ENCODE results near the gene ARHGEF4.

The ARHGEF4 gene

GRCh38 chr2:130947967-130948366, 111.3 kb downstream of the ARHGEF4 start:
- Mint-ChIP-seq H3K4me3 (no peak overlapping the region), H3K9me3 (peaks cover 15% of the 10 kb centered on the region), H3K27ac (no peak overlapping the region), H3K27me3 (peaks cover 7% of the 10 kb centered on the region), H3K4me1 (no peaks in the 10 kb centered on the region), H3K36me3 (no peaks in the 10 kb centered on the region)
- ATAC-seq (ENCODE audit: low read depth) (no peak), DNase-seq (ENCODE audit: low spot score in 2 of 2) (no peak)

- Mint-ChIP-seq H3K27me3 (peaks cover 7% of the 10 kb centered on the region), H3K36me3 (no peaks in the 10 kb centered on the region), H3K27ac (no peak overlapping the region), H3K9me3 (peaks cover 10% of the 10 kb centered on the region), H3K4me3 (no peak overlapping the region), H3K4me1 (no peaks in the 10 kb centered on the region)
- DNase-seq (ENCODE audit: low spot score in 2 of 2) (no peak), ATAC-seq (ENCODE audit: low read depth) (no peak)
Observed at GRCh38 chr2:130949954-130950353, 113.2 kb downstream of the ARHGEF4 start.

DNA sequence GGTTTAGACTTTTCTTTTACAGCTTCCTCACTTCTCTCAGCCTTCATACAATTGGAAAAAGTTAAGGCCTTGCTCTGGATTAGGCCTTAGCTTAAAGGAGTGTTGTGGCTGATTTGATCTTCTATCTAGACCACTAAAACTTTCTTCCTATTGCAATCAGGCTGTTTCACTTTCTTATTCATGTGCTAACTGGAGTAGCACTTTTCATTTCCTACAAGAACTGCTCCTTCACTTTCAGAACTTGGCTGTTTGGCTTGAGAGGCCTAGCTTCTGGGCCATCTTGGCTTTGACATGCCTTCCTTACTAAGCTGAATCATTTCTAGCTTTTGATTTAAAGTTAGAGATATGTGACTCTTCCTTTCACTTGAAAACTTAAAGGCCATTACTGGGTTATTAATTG, 114.3 kb downstream of the ARHGEF4 start:
- H3K9me3 Mint-ChIP-seq, result peaks cover 11% of the 10 kb centered on the region
- no peak for DNase-seq (ENCODE audit: low spot score in 2 of 2)
- peaks cover 7% of the 10 kb centered on the region for H3K27me3 Mint-ChIP-seq
- no peak for ATAC-seq (ENCODE audit: low read depth)
- H3K36me3 Mint-ChIP-seq, result peaks cover 2% of the 10 kb centered on the region
- H3K4me1 Mint-ChIP-seq, result no peaks in the 10 kb centered on the region
- H3K4me3 Mint-ChIP-seq, result no peak overlapping the region
- H3K27ac Mint-ChIP-seq, result no peak overlapping the region

GRCh38 chr2:130954873-130955272, 118.2 kb downstream of the ARHGEF4 start:
- H3K4me3 Mint-ChIP-seq, result no peak overlapping the region
- ATAC-seq (ENCODE audit: low read depth) (no peak), DNase-seq (ENCODE audit: low spot score in 2 of 2) (no peak)
- peaks cover 10% of the 10 kb centered on the region for H3K27me3 Mint-ChIP-seq
- no peak overlapping the region for H3K27ac Mint-ChIP-seq
- H3K9me3 Mint-ChIP-seq, result peaks cover 11% of the 10 kb centered on the region
- no peaks in the 10 kb centered on the region for H3K4me1 Mint-ChIP-seq
- peaks cover 2% of the 10 kb centered on the region for H3K36me3 Mint-ChIP-seq

DNA sequence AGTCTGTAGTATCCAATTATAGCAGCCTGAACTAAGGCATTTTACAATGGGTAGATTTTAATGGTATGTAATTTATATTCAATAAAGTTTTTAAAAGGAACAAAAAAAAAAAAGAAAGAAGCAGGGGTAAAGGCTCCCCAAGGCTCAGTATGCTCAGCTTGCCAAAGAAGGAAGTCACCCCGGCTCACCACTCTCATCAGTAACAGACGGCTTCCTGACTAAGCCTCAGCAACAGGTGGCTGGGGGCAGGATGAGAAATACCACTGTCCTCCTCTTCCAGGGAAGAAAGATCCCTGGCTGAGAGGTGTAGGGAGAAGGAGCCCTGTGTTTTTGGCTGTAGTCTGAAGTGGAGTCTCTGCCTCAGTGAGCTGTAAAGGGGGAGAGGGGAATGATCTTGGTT, 121.2 kb downstream of the ARHGEF4 start:
- H3K27ac Mint-ChIP-seq, result no peak overlapping the region
- DNase-seq (ENCODE audit: low spot score in 2 of 2), result no peak
- H3K9me3 Mint-ChIP-seq, result peaks cover 10% of the 10 kb centered on the region
- no peaks in the 10 kb centered on the region for H3K4me1 Mint-ChIP-seq
- peaks cover 2% of the 10 kb centered on the region for H3K36me3 Mint-ChIP-seq
- ATAC-seq (ENCODE audit: low read depth), result no peak
- H3K4me3 Mint-ChIP-seq, result no peak overlapping the region
- H3K27me3 Mint-ChIP-seq, result peaks cover 11% of the 10 kb centered on the region

DNA sequence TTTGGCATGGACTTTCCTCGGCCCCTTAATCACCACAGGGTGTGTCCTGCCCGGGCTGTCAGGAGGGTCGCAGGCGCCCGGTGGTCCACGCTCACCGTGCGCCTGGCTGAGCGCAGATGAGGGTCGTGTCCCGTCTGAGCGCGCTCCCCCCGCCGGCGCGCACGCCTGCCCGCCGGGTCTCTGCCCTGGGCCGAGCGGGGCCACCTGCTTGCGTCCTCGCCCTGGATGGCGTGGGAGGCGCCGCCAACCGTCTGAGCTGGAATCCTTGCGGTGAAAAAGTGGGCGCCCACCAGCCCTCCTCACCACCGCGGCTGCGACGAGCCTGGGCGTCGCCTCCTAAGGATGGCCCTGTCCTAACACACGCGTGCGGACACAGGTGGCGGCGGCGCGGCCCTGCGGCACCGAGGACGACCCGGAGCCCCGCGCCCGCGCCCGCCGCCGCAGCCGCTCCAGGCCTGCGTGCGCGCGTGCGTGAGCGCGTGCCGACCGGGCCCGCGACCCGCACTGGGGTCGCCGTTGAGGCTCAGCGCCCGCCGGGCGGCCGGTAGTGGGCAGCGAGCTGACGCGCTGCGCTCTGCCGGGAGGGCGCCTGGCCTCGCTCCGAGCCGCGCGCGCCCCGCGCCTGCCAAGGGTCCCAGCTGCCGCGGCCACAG, 126.6 kb downstream of the ARHGEF4 start:
- ATAC-seq (ENCODE audit: low read depth) (no peak), DNase-seq (ENCODE audit: low spot score in 2 of 2) (no peak)
- Mint-ChIP-seq H3K27me3 (peaks cover 28% of the 10 kb centered on the region), H3K9me3 (no peaks in the 10 kb centered on the region), H3K4me1 (peaks cover 3% of the 10 kb centered on the region), H3K27ac (no peak overlapping the region), H3K4me3 (no peak overlapping the region), H3K36me3 (no peaks in the 10 kb centered on the region)

- Mint-ChIP-seq H3K9me3 (no peaks in the 10 kb centered on the region), H3K36me3 (no peaks in the 10 kb centered on the region), H3K27ac (no peak overlapping the region), H3K4me1 (peaks cover 3% of the 10 kb centered on the region), H3K27me3 (peaks cover 28% of the 10 kb centered on the region), H3K4me3 (peak overlapping the region; percentile 55)
- ATAC-seq (ENCODE audit: low read depth), result no peak
- no peak for DNase-seq (ENCODE audit: low spot score in 2 of 2)
Observed at GRCh38 chr2:130963849-130964793, 127.4 kb downstream of the ARHGEF4 start.

DNA sequence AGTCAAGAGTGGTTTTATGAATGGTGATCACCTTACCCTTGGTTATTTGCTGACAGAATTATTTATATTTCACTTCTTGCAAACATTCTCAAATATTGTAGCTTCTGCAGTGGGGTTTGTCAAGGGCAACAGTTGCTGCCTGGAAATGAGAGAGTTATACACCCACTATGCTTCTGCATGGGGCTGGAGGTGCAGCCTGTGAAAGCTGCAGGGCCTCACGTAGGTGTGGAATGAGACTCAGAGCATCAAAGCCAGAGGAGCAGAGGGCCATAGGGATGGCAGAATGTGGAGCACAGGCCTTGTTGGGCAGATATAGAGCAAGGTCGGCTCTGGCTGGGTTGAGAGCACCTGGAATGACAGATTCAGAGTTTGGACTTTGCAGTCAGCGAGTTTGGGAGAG, 128.2 kb downstream of the ARHGEF4 start:
- no peak for DNase-seq (ENCODE audit: low spot score in 2 of 2)
- Mint-ChIP-seq H3K4me1 (peaks cover 3% of the 10 kb centered on the region), H3K9me3 (no peaks in the 10 kb centered on the region), H3K36me3 (no peaks in the 10 kb centered on the region), H3K27me3 (peaks cover 25% of the 10 kb centered on the region), H3K27ac (no peak overlapping the region), H3K4me3 (no peak overlapping the region)
- ATAC-seq (ENCODE audit: low read depth), result no peak

DNA sequence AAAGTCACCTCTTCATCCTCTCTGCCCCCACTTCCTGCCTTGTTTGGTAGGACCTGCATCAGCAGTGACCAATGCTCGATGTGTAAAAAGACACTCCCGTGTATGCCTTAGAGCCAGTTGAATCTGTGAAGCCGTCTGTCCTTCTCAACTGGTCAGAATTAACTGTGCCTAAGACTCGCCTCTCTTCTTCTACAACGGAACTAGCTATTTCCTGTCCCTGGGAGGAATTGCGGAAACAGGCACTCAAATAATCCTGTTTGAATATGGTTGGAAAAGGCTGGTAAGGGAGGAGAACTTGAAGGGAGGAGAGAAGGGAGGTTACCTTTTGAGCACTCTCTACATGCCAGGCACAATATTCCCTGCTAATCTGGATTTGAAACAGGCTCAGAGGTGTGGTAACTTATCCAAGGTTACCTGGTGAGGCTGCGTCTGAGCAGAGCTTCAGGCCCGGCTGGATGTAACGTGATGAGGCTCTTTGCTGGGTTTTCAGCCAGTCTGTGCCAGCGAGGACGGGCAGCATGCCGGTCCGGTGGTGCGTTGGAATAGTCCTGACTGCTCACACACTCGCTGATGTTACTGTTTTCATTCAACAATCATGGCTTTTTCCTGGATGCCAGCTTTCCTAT, 129.5 kb downstream of the ARHGEF4 start:
- DNase-seq (ENCODE audit: low spot score in 2 of 2), result no peak
- no peak overlapping the region for H3K4me3 Mint-ChIP-seq
- no peaks in the 10 kb centered on the region for H3K9me3 Mint-ChIP-seq
- peaks cover 3% of the 10 kb centered on the region for H3K4me1 Mint-ChIP-seq
- no peak for ATAC-seq (ENCODE audit: low read depth)
- H3K36me3 Mint-ChIP-seq, result no peaks in the 10 kb centered on the region
- no peak overlapping the region for H3K27ac Mint-ChIP-seq
- peaks cover 22% of the 10 kb centered on the region for H3K27me3 Mint-ChIP-seq

DNA sequence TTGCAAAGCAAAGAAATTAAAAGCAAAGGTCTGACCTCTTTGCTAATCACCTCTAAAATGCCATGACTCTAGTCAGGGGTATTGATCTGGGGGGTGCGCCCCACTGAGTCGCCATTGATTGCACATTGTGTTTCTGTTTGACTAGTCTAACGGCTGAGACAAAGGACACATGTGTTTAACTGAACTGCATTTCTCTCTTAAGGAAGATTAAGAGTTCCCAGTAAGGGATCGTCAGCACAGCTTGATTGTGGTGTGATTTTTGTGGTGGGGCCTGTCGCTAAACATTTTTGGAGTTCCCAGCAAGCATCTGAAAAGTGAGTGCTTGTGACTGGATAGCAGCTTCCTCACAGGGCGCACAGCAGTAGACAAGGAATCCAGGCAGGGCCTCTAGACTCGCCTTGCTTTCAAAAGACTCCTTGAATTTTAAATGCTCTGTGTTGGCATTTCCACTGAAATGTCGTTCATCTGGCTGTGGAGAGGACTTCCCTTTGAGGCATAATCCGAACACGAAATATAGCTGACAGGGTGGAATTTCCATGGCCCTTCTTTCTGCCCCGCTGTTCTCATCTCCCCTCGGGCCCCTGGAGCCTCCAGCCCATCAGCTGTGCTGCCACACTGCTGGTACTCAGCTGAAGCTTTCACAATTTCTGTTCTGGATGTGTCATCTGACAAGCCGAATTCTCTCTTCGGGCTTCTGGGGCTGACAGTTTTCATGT, 130.2 kb downstream of the ARHGEF4 start:
- no peak overlapping the region for H3K27ac Mint-ChIP-seq
- H3K9me3 Mint-ChIP-seq, result no peaks in the 10 kb centered on the region
- H3K27me3 Mint-ChIP-seq, result peaks cover 19% of the 10 kb centered on the region

DNA sequence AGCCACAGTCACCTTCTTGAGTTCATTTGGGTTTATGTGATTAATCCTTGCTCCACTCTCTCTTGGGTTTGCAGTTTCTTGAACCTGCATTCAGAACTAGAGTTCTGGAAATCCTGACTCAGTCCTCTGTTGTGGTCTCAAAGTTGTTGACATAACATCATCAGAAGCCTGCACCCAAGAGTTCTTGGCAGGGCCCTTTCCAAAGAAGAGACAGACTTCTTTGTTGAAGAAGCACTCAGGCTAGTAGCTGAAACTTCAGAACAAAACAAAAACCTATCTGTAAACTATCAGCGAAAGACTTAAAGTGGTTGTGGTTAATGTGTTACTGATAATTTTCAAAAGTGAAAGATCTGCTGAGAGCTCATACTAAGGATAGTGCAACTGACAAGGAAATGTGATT, 135.7 kb downstream of the ARHGEF4 start:
- no peak for DNase-seq (ENCODE audit: low spot score in 2 of 2)
- no peaks in the 10 kb centered on the region for H3K36me3 Mint-ChIP-seq
- no peak overlapping the region for H3K27ac Mint-ChIP-seq

More for the DNA sequence above, 130.2 kb downstream of the ARHGEF4 start:
- DNase-seq (ENCODE audit: low spot score in 2 of 2) (no peak), ATAC-seq (ENCODE audit: low read depth) (no peak)
- Mint-ChIP-seq H3K36me3 (no peaks in the 10 kb centered on the region), H3K4me3 (no peak overlapping the region), H3K4me1 (peaks cover 3% of the 10 kb centered on the region)

GRCh38 chr2:130975729-130976128, 139.0 kb downstream of the ARHGEF4 start:
- Mint-ChIP-seq H3K4me1 (no peaks in the 10 kb centered on the region), H3K9me3 (no peaks in the 10 kb centered on the region), H3K27me3 (no peaks in the 10 kb centered on the region), H3K4me3 (no peak overlapping the region), H3K36me3 (no peaks in the 10 kb centered on the region), H3K27ac (no peak overlapping the region)
- ATAC-seq (ENCODE audit: low read depth), result no peak
- DNase-seq (ENCODE audit: low spot score in 2 of 2), result no peak

More for the DNA sequence above, 135.7 kb downstream of the ARHGEF4 start:
- Mint-ChIP-seq H3K4me1 (no peaks in the 10 kb centered on the region), H3K27me3 (no peaks in the 10 kb centered on the region), H3K9me3 (no peaks in the 10 kb centered on the region), H3K4me3 (no peak overlapping the region)
- ATAC-seq (ENCODE audit: low read depth), result no peak

- H3K27ac Mint-ChIP-seq, result no peak overlapping the region
- H3K36me3 Mint-ChIP-seq, result no peaks in the 10 kb centered on the region
- no peaks in the 10 kb centered on the region for H3K4me1 Mint-ChIP-seq
- DNase-seq (ENCODE audit: low spot score in 2 of 2) (no peak), ATAC-seq (ENCODE audit: low read depth) (no peak)
- H3K4me3 Mint-ChIP-seq, result no peak overlapping the region
- no peaks in the 10 kb centered on the region for H3K27me3 Mint-ChIP-seq
- H3K9me3 Mint-ChIP-seq, result no peaks in the 10 kb centered on the region
Observed at GRCh38 chr2:130976591-130977237, 140.0 kb downstream of the ARHGEF4 start.

Measured in memory B cell (primary cell).